H1 (cell line): ENCODE measurements around the gene ZNF385D.

Source experiments
- EZH2 ChIP-seq: fragments of 200-600 bp; sonication (generic); IDR thresholded peaks from 2 replicates; pipeline ENCODE4 v1.7.1; 2012; ENCODE audit warnings: low read depth, mild to moderate bottlenecking, moderate library complexity, low read length, inconsistent platforms; ENCODE audit not compliant: severe bottlenecking
- POLR2A ChIP-seq, 2 experiments: IDR thresholded peaks; 1 replicate in 1 of 2; 2 replicates in 1 of 2; pipeline ENCODE4 v1.6.1; 2011; ENCODE audit warnings: low read depth in 2 of 2, low read length in 2 of 2, mild to moderate bottlenecking in 2 of 2; ENCODE audit errors: control extremely low read depth in 1 of 2
- RAD21 ChIP-seq, 2 experiments: IDR thresholded peaks in 1 of 2; conservative IDR thresholded peaks in 1 of 2; 2 replicates each; pipeline ENCODE4 v1.6.1; 2011; ENCODE audit warnings: low read depth in 2 of 2, low read length in 2 of 2, improper control_type of control experiment in 1 of 2, inconsistent platforms in 1 of 2, mild to moderate bottlenecking in 1 of 2, moderate library complexity in 1 of 2
- TAF1 ChIP-seq: IDR thresholded peaks from 2 replicates; pipeline ENCODE4 v1.6.1; 2011; ENCODE audit warnings: mild to moderate bottlenecking, low read depth, low read length
- TEAD4 ChIP-seq: IDR thresholded peaks from 2 replicates; pipeline ENCODE4 v1.6.1; 2012; ENCODE audit warnings: low read depth, low read length, inconsistent platforms, mixed read lengths
- TF ChIP-seq, protein P1 (sequence below): IDR thresholded peaks from 2 replicates; pipeline ENCODE4 v1.6.1; 2011; ENCODE audit warnings: low read length, improper control_type of control experiment
- TF ChIP-seq, protein P2 (sequence below), 3 experiments: IDR thresholded peaks; 1 replicate in 2 of 3; 2 replicates in 1 of 3; pipeline versions ENCODE4 v1.5.1 to v1.6.1; 2011; ENCODE audit warnings: low read length in 3 of 3, mild to moderate bottlenecking in 3 of 3, inconsistent platforms in 2 of 3, low read depth in 1 of 3, moderate library complexity in 1 of 3; ENCODE audit not compliant: insufficient read depth in 1 of 3; ENCODE audit errors: control extremely low read depth in 1 of 3

DNA sequence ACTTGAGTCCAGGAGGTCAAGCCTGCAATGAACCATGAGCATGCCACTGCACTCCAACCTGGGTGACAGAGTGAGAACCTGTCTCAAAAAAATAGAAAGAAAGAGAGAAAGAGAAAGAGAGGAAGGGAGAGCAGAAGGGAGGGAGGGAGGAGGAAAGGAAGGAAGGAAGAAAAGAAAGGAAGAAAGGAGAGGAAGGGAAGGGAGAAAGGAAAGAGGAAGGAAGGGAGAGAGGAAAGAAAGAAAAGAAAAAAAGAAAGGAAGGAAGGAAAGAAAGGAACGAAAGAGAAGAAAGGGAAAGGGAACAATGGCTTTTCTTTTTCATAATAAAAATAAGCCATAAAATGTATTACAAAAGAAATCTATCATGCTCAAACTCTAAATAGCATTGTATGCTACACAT, 116.9 kb downstream of the ZNF385D start:
- TF ChIP-seq EZH2 (no peak), TEAD4 (no peak), RAD21 (IDR thresholded peaks at IDR 0.05 in 1 of 2, conservative IDR thresholded peaks at IDR 0.05 in 1 of 2; ENCODE audit: low read depth in 2 of 2, low read length in 2 of 2) (no peak), TAF1 (no peak), POLR2A (IDR thresholded peaks at IDR 0.05; ENCODE audit: control extremely low read depth in 1 of 2, low read depth in 2 of 2, low read length in 2 of 2) (no peak)
- TF ChIP-seq, protein P1, sequence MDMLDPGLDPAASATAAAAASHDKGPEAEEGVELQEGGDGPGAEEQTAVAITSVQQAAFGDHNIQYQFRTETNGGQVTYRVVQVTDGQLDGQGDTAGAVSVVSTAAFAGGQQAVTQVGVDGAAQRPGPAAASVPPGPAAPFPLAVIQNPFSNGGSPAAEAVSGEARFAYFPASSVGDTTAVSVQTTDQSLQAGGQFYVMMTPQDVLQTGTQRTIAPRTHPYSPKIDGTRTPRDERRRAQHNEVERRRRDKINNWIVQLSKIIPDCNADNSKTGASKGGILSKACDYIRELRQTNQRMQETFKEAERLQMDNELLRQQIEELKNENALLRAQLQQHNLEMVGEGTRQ: no peak
- TF ChIP-seq, protein P2, sequence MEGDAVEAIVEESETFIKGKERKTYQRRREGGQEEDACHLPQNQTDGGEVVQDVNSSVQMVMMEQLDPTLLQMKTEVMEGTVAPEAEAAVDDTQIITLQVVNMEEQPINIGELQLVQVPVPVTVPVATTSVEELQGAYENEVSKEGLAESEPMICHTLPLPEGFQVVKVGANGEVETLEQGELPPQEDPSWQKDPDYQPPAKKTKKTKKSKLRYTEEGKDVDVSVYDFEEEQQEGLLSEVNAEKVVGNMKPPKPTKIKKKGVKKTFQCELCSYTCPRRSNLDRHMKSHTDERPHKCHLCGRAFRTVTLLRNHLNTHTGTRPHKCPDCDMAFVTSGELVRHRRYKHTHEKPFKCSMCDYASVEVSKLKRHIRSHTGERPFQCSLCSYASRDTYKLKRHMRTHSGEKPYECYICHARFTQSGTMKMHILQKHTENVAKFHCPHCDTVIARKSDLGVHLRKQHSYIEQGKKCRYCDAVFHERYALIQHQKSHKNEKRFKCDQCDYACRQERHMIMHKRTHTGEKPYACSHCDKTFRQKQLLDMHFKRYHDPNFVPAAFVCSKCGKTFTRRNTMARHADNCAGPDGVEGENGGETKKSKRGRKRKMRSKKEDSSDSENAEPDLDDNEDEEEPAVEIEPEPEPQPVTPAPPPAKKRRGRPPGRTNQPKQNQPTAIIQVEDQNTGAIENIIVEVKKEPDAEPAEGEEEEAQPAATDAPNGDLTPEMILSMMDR (IDR thresholded peaks at IDR 0.05; ENCODE audit: control extremely low read depth in 1 of 3, insufficient read depth in 1 of 3, low read depth in 1 of 3, low read length in 3 of 3): no peak
